ENCODE data around the gene PI4KA. TPM values are rescaled to one million over a fixed set of nuclear protein-coding genes. Genes with fewer than 3 reads are reported as not detected.
A peak's percentile ranks its signal among the peaks of the same experiment; 100 is the strongest.
"Not testable (repeated sequence)": the region's sequence is repeated elsewhere in the genome, so short reads cannot be mapped to it uniquely, and the experiment has no call there.

PI4KA gene
- polyA plus RNA-seq, 4 donors: 54.0 to 73.4 (median 63.3) TPM

DNA sequence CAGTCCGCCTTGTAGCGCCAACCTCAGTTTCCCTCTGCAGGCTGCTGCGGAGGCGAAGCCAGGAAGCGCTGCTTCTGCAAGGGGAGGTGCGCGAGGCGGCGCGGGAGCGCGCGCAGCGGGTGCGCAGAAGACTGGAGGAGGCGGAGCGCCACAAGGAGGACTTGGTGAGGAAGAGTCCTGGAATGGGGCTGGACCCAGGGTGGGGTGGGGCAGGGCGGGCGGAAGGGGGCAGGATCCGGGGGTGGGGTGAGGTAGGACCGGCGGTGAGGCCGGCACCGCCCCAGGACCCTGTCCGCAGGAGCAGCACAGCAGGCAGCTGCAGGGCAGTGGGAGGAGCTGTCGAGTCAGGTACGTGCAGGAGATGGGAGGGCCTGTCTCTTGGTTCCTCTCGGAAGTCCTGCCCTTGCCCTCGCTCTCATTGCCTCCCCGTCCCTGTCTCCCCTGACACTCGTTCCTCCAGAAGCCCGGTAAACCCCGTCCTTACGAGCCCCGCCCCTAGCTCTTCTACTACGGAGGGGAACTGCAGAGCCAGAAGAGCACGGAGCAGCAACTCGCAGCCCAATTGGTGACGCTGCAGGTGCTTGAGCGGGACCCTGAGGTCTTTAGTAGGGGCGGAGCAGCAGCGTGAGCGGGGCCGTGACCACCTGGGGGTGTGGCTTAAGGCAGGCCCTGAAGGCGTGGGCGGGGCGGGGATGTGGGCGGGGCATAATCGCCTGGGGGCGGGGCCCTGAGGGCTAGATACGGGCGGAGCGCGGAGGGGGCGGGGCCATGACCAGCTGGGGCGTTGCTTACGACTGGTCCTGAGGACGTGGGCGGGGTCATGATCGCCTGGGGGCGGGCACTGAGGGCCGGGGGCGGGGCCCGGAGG, 155.8 kb downstream of the PI4KA start:
- peak; percentile 74 to 85 (median 81) for DNase-seq (ENCODE audit: low read depth in 4 of 4, low spot score in 3 of 4)

DNA sequence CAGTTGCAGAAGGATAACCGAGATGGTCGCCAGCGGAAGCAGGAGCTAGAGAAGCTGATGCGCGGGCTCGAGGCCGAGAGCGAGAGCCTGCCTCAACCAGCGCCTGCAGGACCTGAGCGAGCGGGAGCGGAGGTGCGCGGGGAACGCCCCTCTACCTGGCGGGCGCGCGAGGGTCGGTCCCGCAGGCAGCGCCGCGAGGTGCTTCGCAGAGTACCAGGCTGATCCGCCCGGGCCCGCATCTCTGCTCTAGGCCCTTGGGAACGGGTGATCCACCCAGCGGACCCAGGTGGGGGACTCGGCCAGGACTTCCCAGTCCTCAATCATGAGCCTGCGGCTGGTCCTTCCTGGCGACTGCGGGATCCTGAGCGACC, 156.5 kb downstream of the PI4KA start:
- not testable (repeated sequence) for DNase-seq (ENCODE audit: low read depth in 4 of 4, low spot score in 3 of 4)

DNA sequence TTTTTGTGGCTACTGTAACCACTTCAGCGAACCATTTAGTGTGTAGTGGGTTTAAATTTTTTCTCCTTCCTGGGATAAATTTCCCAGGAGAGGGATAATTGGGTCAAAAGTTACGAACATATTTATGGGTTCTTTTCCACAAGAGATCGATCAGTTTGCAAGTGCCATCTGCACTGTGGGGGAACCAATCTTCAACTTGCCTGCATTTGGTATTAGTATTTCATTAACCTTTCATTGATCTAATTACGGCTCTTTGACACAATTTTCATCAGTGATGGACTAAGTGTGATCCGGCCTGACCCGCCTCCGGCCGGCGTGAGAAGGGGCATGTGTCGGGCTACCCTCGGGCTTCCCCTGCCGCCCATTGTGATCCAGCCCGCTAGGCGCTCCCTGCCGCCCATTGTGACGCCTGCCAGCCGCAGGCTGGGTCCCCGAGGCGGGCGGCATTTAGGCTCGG, 156.9 kb downstream of the PI4KA start:
- DNase-seq (ENCODE audit: low read depth in 4 of 4, low spot score in 3 of 4): not testable (repeated sequence)

DNA sequence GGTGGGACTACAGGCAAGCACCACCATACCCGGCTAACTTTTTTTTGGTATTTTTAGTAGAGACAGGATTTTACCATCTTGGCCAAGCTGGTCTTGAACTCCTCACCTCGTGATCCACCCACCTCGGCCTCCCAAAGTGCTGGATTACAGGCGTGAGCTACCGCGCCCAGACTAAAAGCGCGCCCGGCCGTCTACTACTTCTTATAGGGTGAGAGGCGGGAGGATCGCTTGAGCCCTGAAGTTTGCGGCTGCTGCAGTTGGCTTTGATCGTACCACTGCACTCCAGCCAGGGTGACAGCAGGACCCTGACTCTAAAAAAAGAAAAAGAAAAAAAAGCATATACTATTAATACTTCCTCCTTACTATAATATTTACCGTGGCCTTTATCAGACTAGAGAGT, 158.3 kb downstream of the PI4KA start:
- not testable (repeated sequence) for DNase-seq (ENCODE audit: low read depth in 4 of 4, low spot score in 3 of 4)

DNA sequence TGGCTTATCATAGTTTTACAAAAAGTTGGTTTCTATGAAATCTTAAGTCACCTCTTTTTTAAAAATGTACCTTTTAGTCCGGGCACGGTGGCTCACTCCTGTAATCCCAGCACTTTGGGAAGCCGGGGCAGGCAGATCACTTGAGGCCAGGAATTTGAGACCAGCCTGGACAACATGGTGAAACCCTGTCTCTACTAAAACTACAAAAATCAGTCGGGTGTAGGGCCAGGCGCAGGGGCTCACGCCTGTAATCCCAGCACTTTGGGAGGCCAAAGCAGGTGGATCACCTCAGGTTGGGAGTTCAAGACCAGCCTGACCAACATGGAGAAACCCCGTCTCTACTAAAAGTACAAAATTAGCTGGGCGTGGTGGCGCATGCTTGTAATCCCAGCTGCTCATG, 158.8 kb downstream of the PI4KA start:
- DNase-seq (ENCODE audit: low read depth in 4 of 4, low spot score in 3 of 4): not testable (repeated sequence)

DNA sequence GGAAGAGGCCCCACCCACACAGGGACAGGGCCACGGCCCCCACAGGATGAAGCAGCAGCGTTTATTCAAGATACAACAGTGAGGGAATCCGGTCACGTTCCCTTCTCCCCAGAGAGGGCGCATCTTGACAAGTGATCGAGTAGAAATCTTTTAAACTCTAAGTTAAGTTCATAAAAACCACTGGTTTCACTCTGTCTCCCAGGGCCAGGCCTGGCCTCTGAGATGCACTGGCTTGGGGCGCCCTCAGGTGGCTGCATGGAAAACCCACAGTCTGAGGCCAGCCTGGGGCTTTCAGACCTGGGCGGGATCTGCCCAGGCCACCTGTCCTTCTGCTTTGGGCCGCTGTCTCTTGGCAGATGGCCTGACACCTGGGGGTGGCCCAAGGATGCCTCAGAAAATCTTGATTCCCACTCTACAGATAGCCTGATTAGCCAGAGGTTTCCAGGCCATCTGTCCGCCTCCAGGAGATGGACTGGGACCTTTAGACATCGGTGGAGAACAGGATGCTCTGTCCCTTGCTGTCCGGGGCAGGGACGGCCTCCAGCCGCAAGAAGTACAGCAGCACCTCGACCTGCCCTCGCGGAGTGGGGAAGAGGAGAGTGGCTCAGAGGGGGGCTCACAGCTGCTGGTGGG, 161.0 kb downstream of the PI4KA start:
- peak in 3 of 4 donors; percentile 41 to 62 (median 44) for DNase-seq (ENCODE audit: low read depth in 4 of 4, low spot score in 3 of 4)

DNA sequence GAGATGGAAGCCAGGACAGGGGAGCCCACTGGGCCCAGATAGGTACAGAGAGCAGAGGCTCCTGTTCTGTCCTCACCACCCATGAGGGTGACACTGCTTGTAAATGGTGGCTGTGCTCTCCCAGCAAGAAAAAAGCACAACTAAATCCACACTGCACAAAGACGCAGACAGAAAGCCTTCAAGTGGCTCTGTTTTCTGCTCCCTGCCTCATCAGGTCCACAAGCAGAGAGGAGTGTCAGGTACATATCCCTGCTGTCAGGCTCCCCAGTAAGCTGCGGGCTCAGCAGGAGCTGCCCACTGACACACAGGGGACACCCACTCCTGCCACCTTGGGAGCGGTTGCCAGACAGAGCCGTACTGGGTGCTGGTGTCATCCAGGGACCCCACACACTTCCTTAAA, 162.6 kb downstream of the PI4KA start:
- not testable (repeated sequence) for DNase-seq (ENCODE audit: low read depth in 4 of 4, low spot score in 3 of 4)

DNA sequence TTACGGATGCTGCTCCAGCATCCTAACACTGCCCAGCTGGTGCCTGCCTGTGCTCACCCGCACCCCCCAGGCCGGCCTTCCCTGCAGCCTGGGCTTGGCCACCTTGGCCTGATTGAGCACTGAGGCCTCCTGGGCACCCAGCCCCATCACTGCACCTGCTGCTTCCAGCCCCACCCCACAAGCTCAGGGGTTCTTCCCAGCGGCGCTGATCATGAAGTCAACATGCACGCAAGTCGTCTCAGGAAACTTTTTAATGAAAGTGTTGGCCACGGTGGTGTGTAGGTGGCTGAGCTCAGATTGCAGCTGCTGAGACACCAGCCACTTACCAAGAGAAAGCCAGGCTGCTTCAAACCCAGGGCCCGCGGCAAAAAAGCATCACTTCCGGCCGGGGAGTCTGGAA, 163.4 kb downstream of the PI4KA start:
- DNase-seq (ENCODE audit: low read depth in 4 of 4, low spot score in 3 of 4): not testable (repeated sequence)

DNA sequence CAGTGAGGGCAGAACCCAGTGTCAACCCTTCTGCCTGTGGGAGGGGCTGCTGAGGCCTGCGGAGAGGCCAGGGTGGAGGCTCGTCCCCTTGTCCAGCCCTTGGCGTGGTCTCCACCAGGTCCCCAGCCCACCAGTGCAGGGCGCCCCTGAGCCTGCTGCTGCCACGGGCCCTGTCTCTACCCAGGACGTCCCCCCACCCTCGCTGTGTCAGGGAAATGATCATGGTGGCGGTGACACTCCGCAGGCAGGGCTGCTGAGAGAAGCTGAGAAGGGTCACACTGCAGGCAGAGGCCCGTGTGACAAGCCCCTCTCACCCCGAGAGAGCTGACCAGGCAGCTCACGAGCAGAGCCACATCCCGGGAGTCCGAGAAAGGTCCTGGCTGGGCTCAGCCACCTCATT, 164.4 kb downstream of the PI4KA start:
- DNase-seq (ENCODE audit: low read depth in 4 of 4, low spot score in 3 of 4): not testable (repeated sequence)

DNA sequence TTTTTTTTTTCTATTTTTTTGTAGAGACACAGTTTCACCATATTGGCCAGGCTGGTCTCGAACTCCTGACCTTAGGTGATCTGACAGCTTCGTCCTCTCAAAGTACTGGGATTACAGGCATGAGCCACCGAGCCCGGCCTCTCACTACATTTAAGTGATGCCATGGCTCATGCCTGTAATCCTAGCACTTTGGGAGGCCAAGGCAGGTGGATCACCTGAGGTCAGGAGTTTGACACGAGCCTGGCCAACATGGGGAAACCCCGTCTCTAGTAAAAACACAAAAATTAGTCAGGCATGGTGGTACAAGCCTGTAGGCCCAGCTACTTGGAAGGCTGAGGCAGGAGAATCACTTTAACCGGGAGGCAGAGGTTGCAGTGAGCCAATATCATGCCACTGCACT, 165.7 kb downstream of the PI4KA start:
- DNase-seq (ENCODE audit: low read depth in 4 of 4, low spot score in 3 of 4): not testable (repeated sequence)

DNA sequence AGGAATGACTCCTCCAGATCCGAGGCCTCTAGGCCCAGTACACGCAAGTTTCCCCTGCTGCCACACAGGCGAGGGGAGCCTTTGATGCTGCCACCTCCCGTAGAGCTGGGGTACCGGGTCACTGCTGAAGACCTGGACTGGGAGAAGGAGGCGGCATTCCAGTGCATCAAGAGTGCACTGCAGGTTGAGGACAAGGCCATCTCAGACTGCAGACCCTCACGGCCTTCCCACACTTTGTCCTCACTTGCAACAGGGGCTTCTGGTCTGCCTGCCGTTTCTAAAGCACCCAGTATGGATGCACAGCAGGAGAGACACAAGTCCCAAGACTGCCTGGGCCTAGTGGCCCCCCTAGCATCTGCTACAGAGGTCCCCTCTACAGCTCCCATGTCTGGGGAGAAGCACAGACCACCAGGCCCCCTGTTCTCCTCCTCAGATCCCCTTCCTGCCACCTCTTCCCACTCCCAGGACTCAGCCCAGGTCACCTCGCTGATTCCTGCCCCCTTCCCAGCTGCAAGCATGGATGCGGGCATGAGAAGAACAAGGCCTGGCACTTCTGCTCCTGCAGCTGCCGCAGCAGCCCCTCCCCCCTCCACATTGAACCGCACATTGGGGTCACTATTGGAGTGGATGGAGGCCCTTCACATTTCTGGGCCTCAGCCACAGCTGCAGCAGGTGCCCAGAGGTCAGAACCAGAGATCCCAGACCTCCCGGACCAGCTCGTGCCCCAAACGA, 167.9 kb downstream of the PI4KA start:
- not testable (repeated sequence) for DNase-seq (ENCODE audit: low read depth in 4 of 4, low spot score in 3 of 4)

DNA sequence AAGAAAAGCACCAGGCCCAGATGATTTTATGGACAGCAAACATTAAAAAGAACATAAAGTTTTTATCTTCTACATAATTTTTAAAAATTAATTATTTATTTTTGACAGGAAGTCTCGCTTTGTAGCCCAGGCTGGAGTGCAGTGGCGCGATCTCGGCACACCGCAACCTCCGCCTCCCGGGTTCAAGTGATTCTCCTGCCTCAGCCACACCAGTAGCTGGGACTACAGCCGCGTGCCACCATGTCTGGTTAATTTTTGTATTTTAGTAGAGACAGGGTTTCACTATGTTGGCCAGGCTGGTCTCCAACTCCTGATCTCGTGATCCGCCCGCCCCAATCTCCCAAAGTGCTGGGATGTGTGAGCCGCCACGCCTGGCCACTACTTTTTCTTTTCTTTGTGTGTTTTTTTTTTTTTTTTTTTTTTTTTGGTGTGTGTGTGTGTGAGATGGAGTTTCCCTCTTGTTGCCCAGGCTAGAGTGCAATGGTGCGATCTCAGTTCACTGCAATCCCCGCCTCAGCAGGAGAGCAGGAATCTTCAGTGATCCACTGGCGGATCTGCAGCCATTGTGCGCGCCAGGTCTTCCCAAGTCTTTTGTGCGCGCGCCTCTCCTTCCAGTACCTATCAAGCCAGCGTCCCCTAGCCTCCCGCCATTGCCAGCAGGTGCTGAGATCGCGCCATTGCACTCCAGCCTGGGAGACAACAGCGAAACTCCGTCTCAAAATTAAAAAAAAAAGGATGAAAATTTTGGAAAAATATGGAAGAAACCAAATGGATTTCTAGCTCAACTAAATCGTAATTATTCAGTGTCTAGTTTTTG, 171.0 kb downstream of the PI4KA start:
- DNase-seq (ENCODE audit: low read depth in 4 of 4, low spot score in 3 of 4): not testable (repeated sequence)

DNA sequence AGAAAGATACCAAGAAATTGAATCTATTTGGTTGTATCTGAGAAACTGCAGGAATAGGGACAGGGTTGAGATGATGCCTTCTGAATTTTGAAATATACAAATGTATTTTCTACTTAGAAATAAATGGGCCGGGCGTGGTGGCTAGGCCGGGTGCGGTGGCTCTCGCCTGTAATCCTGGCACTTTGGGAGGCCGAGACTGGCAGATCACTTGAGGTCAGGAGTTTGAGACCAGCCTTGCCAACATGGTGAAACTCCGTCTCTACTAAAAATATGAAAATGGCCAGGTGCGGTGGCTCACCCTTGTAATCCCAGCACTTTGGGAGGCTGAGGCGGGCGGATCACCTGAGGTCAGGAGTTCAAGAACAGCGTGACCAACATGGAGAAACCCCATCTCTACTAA, 172.8 kb downstream of the PI4KA start:
- DNase-seq (ENCODE audit: low read depth in 4 of 4, low spot score in 3 of 4): not testable (repeated sequence)

DNA sequence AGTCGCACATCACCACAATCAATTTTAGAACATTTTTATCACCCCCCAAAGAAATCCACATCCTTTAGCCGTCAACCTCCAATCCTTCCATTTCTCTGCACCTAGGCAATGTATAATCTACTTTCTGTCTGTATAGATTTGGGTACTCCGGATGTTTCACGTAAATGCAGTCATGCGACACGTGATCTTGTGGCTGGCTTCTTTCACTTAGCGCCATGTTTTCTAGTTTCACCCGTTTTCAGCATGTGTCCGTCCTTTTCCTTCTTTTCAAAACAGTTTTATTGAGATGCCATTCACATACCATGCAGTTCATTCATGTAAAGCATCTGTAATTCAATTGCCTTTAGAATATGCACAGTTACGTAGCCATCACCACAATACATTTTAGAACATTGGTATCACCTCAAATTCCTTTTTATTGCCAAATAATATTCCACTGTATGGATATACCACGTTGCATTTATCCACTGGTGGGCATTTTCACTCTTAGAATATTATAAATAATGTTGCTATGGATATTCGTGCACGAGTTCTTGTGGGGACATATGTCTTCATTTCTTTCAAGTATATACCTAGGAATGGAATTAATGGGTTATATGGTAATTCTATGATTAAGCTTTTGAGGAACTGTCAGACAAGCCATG, 179.7 kb downstream of the PI4KA start:
- DNase-seq (ENCODE audit: low read depth in 4 of 4, low spot score in 3 of 4): not testable (repeated sequence)

DNA sequence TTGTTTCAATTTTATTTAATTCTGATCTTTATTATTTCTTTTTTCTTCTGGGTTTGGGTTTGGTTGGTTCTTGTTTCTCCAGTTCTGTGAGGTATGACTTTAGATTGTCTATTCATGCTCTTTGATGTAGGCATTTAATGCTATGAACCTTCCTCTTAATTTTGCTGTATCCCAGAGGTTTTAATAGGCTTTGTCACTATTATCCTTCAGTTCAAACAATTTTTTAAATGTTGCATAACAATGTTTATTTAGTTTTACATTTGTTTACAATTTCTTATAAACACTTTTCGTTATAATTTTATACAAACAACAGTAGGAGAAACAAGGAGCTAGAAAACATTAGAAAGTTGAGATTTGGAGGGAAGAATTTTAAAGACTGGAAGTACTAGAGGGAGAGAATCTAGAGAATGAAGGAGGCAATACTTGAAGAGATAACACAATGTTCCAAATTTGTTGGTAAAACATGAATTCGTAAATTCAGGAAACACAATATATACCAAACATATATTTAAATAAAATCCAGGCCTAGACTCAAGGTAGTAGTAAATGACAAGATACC, 180.8 kb downstream of the PI4KA start:
- DNase-seq (ENCODE audit: low read depth in 4 of 4, low spot score in 3 of 4): no peak

DNA sequence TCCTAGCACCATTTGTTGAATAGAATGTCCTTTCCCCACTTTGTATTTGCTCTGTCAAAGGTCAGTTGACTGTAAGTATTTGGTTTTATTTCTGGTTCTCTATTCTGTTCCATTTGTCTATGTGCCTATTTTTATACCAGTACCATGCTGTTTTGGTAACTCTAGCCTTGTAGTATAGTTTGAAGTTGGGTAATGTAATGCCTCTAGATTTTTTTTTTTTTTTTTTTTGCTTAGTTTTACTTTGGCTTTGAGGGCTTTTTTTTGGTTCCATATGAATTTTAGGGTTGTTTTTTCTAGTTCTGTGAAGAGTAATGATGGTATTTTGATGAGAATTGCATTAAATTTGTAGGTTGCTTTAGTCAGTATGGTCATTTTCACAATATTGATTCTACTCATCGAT, 183.0 kb downstream of the PI4KA start:
- not testable (repeated sequence) for DNase-seq (ENCODE audit: low read depth in 4 of 4, low spot score in 3 of 4)

DNA sequence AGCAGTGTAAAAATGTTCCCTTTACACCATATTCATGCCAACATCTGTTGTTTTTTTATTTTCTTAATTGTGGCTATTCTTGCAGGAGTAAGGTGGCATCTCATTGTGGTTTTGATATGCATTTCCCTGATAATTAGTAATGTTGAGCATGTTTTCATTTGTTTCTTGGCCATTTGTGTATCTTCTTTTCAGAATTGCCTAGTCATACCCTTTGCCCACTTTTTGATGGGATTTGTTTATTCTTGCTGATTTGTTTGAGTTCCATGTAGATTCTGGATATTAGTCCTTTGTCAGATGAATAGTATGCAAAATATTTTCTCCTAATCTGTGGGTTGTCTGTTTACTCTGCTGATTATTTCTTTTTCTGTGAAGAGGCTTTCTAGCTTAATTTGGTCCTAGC, 183.6 kb downstream of the PI4KA start:
- no peak for DNase-seq (ENCODE audit: low read depth in 4 of 4, low spot score in 3 of 4)

DNA sequence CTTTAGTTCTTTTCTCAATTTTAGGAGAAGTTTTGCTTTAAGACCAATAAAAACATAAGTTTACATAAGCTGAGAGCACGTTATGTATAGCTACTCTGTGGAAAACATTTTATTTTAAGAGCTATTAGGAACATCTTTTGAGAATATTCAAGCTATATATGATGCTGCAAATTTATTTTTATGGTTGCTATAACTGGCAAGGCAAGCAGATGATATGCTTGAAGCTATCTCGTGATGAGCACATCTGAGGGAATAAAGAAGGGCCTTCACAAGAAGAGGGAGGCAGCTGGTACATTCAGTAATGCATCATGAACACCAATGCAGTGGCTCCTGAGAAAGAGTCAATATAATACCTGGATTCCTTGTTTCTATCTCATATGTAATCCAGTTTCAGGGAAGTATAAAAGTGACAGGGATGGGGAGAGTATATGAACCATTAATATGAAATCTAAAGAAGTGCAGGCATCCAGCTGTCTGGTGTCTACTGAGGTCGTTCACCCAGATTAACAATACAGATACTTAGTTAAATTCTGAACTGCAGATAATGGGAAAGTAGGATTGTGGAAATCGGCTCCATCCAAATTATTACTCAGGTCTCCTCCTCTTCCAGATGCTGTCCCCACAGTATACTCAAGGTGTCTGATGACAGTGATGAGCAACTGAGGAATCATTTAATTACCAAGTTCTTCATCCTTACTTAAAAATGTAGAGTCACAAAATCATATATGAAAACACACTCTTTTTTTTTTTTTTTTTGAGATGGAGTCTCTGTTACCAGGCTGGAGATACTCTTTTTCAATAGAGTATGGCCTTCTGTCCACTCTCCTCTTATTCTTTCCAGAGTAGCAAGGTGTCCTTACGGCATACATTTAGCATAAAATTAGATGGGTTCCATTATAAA, 185.1 kb downstream of the PI4KA start:
- DNase-seq (ENCODE audit: low read depth in 4 of 4, low spot score in 3 of 4): no peak

DNA sequence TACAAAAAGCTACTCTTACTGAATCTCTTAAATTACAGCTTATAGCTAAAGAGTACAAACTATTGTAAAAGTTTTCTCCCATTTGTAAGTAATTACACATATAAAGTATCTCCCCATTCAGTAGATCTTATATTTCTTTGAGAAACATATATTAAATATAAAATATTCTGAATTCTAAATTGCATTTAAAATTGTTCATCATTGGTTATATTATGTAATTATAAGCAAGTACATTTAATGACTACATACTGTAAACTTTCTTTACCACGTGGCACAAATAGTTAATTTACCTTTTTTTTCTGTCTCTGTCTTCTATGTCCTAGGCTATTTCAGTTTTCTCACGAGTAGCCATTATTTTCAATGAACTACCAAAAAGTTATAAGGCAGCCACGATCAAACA, 185.9 kb downstream of the PI4KA start:
- no peak for DNase-seq (ENCODE audit: low read depth in 4 of 4, low spot score in 3 of 4)

All from right renal pelvis (tissue), 4 donors.